RCC 7860 (cell line): ENCODE measurements around the gene NUDT14.
A peak's percentile ranks its signal among the peaks of the same experiment; 100 is the strongest.

Experiments
- DNase-seq: peaks from one replicate; pipeline ENCODE4 v3.0.0-alpha.2; 2015; ENCODE audit warnings: low spot score
- FAIRE-seq: peaks from 2 replicates; lab custom pipeline; 2012; peaks lifted over from hg19 to GRCh38; lab: Jason Lieb, UNC

NUDT14 gene

GRCh38 chr14:105177082-105177481, 4.0 kb downstream of the NUDT14 start:
- DNase-seq (no peak), FAIRE-seq (no peak)

- FAIRE-seq (no peak), DNase-seq (no peak)
Observed at GRCh38 chr14:105176513-105176912, 4.6 kb downstream of the NUDT14 start.

- FAIRE-seq (no peak), DNase-seq (no peak)
Observed at GRCh38 chr14:105173901-105174894, 6.9 kb downstream of the NUDT14 start.

DNA sequence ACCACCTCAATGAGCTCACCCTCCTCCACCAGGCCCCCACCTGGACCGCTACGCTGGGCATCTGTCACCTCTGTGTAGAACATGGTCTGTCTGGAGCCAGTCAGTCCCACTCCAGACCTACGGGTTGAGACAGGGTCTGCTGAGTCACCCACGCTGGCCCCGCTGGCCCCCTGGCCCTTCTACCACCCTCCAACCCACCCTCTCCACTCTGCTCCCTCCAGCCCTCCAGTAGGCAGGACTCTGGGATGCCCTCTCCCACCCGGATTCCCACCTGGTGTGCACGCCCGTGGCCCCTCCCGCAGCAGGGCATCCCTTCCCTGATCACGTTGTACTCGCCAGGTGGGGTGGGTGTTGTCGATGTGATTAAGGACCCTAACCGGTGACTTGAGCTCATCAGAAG, 8.0 kb downstream of the NUDT14 start:
- FAIRE-seq (no peak), DNase-seq (no peak)

DNA sequence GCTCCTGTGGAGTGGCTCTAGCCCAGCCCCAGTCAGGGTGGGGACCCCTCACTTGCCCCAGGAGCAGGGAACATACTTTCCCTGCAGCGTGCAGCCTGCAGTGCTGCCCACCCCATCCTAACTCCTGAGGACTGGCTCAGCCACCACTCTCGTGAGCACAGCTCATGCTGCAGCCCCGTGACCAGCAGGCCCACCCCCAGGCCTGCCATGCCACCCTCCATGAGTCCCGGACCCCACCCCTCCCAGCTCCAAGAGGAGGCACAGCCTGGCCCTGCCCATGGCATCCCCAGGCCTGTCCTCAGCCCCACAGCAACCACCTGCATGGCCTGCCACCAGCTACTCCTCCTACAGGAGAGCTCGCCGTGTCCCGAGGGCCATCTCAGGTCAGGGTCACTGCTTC, 8.6 kb downstream of the NUDT14 start:
- FAIRE-seq (no peak), DNase-seq (no peak)

GRCh38 chr14:105171004-105171673, 10.0 kb downstream of the NUDT14 start:
- no peak for FAIRE-seq
- DNase-seq = no peak

GRCh38 chr14:105169776-105170655, 11.1 kb downstream of the NUDT14 start:
- FAIRE-seq (no peak), DNase-seq (no peak)

- no peak for DNase-seq
Observed at GRCh38 chr14:105168979-105169507, 12.1 kb downstream of the NUDT14 start.

DNA sequence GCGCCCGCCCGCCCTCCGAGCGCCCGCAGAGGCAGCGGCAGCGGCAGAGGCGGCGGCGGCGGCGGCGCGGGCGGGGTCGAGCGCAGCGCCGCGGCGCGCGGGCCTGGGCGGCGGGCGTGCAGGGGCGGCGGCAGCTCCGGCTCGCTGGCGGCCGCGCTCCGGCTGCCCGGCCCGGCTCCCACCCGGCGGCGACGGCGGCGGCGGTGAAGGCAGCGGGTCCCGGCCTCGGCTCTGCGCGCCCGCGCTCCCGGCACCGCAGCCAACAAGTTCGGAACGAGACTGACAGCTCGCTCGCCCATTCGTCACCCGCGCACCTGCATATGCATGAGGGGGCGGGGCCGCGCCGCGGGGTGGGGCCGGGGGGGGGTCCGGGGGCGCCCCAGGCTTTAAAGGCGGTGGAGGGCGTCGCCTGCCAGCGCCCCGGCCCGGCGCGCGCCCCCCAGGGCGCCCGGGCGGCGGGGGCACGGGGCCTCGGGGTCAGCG, 12.6 kb downstream of the NUDT14 start, which contains the start of gene JAG2:
Gene JAG2 (minus strand): TSS at position 281 of the 483 bp plus-strand sequence. CDS start 356 bp downstream, outside the sequence.
- FAIRE-seq (no peak), DNase-seq (peak; percentile 3)

More at GRCh38 chr14:105168979-105169507, 12.1 kb downstream of the NUDT14 start:
- no peak for FAIRE-seq

- FAIRE-seq = no peak
- no peak for DNase-seq
Observed at GRCh38 chr14:105168093-105168420, 13.1 kb downstream of the NUDT14 start.

DNA sequence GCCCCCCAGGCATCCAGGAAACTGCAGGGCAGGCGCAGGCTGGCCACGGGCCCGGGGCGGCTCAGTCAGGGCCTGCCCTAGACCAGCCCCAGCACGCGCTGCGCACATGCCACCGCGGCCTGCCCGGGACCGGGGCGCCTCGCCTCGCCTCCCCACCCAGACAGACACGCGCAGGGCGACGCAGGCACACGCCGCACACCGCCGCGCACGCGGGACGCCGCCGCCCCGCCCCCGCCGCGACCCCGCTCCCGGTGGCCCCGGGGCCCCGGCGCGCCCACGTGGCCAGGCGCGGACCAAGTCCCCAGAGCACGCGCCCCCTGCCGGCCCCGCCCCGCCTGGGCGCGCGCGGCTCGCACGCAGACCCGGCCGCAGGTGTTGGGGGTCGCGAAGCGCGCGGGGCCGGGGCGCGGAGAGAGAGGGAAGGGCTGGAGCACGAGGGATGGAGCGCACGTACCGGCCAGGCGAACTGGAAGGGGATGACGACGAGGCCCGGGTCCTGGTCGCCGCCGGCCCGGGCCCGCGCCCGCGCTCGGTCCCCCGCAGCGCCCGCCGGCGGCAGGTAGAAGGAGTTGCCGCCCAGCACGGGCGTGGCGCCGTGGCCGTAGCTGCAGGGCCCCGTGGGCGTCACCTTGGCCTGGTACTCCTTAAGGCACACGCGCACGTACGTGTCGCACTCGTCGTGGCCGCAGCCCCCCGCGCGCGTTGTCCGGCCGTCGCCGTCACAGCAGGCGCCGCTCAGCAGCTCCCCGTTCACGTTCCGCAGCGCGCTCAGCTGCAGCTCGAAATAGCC, 13.6 kb downstream of the NUDT14 start:
- FAIRE-seq = no peak
- no peak for DNase-seq

DNA sequence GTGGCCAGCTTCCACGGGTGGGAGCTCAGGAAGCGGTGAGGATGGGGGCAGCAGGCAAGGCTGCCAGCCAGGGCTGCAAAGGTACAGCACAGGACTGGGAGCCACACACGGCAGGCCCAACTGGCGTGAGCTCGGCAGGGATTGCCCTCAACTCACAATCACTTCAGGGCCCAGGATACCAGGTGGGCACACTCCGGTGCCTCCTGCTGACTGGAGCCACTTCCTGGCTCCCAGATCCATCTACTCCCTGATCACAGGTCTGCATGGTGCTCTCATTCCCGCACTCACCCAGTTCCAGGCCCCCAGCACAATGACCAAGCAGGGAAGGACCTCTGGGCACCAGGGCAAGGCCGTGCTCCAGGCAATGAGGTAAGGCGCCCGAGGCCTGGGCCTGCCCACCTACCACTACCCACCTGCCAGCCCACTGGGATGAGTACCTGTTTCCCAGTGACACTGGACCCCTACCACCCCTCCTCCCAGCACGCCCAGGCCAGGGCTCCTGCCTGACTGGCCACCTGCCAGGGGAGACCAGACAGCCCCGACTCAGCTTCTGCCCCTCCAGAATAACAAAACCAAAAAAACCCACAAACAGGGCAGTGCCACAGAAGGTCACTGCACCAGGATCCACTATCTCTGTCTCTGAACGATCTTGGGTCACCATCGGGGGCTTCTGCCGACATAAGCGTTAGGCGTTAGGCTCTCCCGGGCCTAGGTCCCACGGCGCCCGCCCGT, 14.4 kb downstream of the NUDT14 start:
- FAIRE-seq = no peak
- no peak for DNase-seq

DNA sequence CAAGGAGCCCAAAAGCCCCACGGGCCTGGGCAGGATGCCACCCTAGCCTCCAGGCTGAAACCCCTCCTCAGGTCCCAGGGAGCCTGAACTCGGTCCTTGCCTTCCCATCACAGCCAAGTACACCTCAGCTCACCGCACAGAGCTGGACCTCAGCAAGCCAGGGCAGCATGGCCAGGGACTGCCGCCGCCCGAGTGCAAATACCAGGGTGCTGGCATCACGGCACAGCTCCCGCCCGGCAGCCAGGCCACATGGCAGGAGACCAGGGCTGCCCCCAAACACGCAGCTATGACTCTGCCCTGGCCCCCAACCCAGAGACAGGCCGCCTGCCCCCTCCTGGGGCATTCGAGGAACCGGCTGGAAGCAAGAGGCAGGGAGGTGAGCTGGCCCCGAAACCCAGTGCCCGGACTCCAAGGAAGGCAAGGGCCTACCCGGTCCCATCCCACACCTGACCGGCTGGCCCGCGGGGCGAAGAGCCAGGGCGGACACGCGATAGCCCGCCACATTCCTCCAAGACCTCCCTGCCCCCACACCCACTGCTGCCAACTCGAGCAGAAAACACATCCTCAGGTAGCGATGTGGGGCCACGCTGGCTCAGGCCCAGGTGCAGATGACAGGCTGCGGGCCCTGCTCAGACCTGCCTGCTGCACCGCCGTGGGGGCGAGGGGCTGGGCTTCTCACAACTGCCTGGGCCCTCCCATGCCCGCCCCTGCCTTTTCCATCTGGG, 15.2 kb downstream of the NUDT14 start:
- no peak for FAIRE-seq
- no peak for DNase-seq

DNA sequence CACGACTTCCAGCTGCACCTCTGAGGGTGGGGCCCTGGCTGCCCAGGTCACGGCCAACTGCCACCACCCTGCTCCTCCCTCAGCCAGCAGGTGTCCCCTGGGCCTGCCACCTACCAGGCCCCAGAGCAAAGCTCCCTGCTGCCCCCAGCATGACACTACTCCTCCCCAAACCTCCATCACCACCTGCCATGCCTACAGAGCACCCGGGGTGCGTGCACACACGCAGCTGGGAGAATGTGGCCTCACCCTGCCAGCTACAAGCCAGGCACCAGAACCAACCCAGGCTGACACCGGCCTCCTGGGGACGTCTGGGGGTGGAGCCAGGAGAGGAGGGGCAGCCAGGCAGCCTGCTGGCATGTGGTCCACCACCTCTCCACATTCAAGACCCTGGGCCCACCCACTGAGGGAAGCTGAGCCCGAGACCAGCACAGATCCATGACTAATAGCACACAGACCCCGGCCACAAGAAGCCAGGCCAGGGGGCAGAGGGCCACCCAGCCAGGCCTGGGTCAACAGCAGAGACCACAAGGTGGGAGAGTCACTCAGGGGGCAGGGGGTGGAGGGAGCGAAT, 15.9 kb downstream of the NUDT14 start:
- FAIRE-seq = no peak

GRCh38 chr14:105163040-105163742, 17.9 kb downstream of the NUDT14 start:
- no peak for DNase-seq

More for the DNA sequence above, 15.9 kb downstream of the NUDT14 start:
- DNase-seq = no peak

DNA sequence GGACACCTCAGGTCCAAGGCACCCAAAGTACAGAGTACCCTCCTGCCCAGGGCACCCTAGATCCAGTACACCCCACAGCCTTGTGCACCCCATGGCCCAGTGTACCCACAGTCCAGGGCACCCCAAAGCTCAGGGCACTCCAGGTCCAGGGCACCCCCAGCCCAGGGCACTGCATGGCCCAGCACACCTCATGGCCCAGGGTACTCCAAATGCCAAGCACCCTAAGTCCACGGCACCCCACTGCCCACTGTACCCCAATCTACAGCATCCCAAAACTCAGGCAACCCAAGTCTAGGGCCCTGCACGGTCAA, 18.5 kb downstream of the NUDT14 start:
- no peak for DNase-seq
- no peak for FAIRE-seq

More at GRCh38 chr14:105163040-105163742, 17.9 kb downstream of the NUDT14 start:
- FAIRE-seq = no peak

GRCh38 chr14:105161964-105162668, 19.0 kb downstream of the NUDT14 start:
- DNase-seq (no peak), FAIRE-seq (no peak)
